D721Med (cell line): Measurements from ENCODE around the gene RALGAPA2.

ENCODE experiments used
- DNase-seq: peaks from one replicate; pipeline ENCODE4 v3.0.0; 2011; ENCODE audit warnings: low spot score; ENCODE audit not compliant: insufficient read length
- FAIRE-seq: peaks from 2 replicates; lab custom pipeline; 2011; peaks lifted over from hg19 to GRCh38; lab: Jason Lieb, UNC
- TF ChIP-seq, protein P1 (sequence below): IDR thresholded peaks from 2 replicates; pipeline ENCODE4 v1.5.1; 2012; ENCODE audit warnings: mild to moderate bottlenecking, control low read depth; ENCODE audit not compliant: insufficient read depth; ENCODE audit errors: missing control alignments

The RALGAPA2 gene

GRCh38 chr20:20498076-20498861 is 214.2 kb downstream of the RALGAPA2 start:
- FAIRE-seq: no peak
- no peak for DNase-seq
- TF ChIP-seq, protein P1, sequence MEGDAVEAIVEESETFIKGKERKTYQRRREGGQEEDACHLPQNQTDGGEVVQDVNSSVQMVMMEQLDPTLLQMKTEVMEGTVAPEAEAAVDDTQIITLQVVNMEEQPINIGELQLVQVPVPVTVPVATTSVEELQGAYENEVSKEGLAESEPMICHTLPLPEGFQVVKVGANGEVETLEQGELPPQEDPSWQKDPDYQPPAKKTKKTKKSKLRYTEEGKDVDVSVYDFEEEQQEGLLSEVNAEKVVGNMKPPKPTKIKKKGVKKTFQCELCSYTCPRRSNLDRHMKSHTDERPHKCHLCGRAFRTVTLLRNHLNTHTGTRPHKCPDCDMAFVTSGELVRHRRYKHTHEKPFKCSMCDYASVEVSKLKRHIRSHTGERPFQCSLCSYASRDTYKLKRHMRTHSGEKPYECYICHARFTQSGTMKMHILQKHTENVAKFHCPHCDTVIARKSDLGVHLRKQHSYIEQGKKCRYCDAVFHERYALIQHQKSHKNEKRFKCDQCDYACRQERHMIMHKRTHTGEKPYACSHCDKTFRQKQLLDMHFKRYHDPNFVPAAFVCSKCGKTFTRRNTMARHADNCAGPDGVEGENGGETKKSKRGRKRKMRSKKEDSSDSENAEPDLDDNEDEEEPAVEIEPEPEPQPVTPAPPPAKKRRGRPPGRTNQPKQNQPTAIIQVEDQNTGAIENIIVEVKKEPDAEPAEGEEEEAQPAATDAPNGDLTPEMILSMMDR: no peak

- DNase-seq (no peak), FAIRE-seq (no peak)
- TF ChIP-seq, protein P1: no peak
These were observed 215.0 kb downstream of the RALGAPA2 start for GRCh38 chr20:20497242-20497978.

- TF ChIP-seq, protein P1: no peak
- FAIRE-seq (no peak), DNase-seq (no peak)
These were observed 216.5 kb downstream of the RALGAPA2 start for GRCh38 chr20:20495729-20496503.

DNA sequence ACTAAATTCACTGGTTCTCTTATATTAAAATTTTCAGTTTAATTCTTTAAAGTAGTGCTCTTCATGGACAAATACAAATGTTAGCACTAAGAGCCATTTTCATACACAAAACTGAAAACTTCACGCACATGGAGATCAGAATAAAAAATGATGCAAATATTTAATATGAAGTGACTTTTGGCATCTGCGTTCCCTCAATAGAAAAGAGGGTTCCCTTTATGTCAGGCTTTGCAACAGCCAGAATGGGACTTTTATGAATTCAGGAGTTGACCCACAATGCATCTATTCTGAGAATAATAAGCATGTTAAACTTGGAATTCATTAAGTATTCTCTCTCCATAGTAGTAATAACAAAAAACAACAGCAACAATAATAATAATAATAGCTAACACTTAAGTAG is 218.7 kb downstream of the RALGAPA2 start:
- FAIRE-seq: no peak
- DNase-seq: no peak
- TF ChIP-seq, protein P1: no peak

DNA sequence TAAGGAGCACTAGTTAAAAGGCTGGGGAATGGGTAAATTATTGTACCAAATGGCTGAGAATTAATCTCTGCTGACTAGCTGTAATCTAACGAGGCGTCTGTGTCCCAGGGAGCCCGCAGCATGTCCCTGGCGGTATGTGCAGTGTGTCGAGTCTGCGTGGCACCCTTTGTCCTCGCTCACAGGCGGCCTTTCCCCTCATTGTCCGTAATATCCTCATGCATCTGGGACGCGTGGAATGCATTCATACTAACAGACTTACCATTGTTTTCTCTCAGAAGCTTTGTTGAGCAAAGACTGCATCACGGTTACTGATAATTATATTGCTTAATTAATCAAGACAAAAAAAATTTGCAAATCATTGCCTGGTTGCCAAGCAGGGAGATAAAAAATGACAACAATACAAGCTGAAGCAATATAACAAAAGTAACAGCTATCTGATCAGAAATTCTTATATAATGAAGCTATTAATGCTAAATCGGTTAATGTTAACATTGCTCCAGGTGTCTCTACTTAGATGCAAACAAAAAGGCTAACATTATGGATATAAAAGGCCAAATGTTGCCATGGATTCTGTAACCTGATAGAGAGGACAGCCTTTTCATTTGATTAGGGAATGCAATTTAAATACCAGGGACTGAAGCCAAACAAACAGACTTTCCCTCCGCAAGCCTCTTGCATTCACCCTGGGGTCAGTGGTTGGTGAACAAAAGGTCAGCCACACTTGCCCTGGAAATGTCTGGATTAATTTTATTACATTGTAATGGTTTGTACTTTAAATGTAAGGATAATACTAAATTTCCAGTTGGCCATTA is 219.7 kb downstream of the RALGAPA2 start:
- FAIRE-seq (no peak), DNase-seq (no peak)
- TF ChIP-seq, protein P1: no peak

DNA sequence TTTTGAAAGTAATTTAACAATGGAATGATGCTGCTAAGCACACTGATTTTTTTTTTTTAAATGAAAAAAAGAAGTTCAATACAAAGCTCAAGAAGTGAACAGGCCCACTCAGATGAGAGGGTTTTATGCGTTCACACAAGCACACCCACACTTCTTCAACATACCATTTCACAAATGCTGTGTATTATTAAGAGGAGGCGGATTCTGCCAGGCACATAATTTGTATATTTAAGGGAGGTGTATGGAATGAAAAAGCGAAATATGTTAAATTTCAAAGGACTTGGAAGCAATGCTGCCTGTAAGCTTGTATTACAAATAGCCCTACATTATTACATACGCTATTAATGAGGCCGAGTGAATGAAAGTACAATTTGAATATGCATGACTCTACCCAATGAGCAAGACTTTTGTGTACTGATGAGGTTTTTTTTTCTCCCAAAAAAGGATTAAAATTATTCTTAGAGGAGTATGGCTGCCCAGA is 220.6 kb downstream of the RALGAPA2 start:
- TF ChIP-seq, protein P1: no peak
- FAIRE-seq: no peak
- DNase-seq: no peak
